Endodermal cell (in vitro differentiated cells): Measurements from ENCODE around the gene ARHGAP12. TPM values are rescaled to one million over a fixed set of nuclear protein-coding genes. Genes with fewer than 3 reads are reported as not detected.
A peak's percentile ranks its signal among the peaks of the same experiment; 100 is the strongest.

Experiments
- DNase-seq: peaks from one replicate; pipeline ENCODE4 v3.0.0-alpha.2; 2017
- H3K27ac ChIP-seq: 2 replicates; pipeline ENCODE4 v1.5.1; 2013; ENCODE audit warnings: mild to moderate bottlenecking, low read depth, low read length, moderate library complexity
- H3K27me3 ChIP-seq: 2 replicates; pipeline ENCODE4 v1.6.1; 2013; ENCODE audit warnings: mild to moderate bottlenecking, low read length, moderate library complexity; ENCODE audit not compliant: insufficient read depth, control insufficient read depth, poor library complexity, severe bottlenecking
- H3K36me3 ChIP-seq: 2 replicates; pipeline ENCODE4 v1.7.0; 2013; ENCODE audit warnings: mild to moderate bottlenecking, low read length, moderate library complexity; ENCODE audit not compliant: control insufficient read depth, insufficient read depth
- H3K4me1 ChIP-seq: one replicate; pipeline ENCODE4 v1.7.0; 2013; ENCODE audit warnings: low read length; ENCODE audit not compliant: control insufficient read depth, insufficient read depth
- H3K4me3 ChIP-seq: 2 replicates; pipeline ENCODE4 v1.5.1; 2013; ENCODE audit warnings: mild to moderate bottlenecking, low read length, moderate library complexity
- H3K9ac ChIP-seq: 2 replicates; pipeline ENCODE4 v1.6.1; 2013; ENCODE audit warnings: mild to moderate bottlenecking, low read length, moderate library complexity; ENCODE audit not compliant: poor library complexity, severe bottlenecking; ENCODE audit errors: extremely low read depth
- H3K9me3 ChIP-seq: 2 replicates; pipeline ENCODE4 v1.6.1; 2013; ENCODE audit warnings: mild to moderate bottlenecking, low read length, moderate library complexity; ENCODE audit not compliant: control insufficient read depth
- H3K27ac Mint-ChIP-seq: 2 replicates; pipeline ENCODE4 v1.8.0; 2020; ENCODE audit warnings: mixed read lengths
- H3K27me3 Mint-ChIP-seq: 2 replicates; pipeline ENCODE4 v1.8.0; 2021; ENCODE audit warnings: mild to moderate bottlenecking, mixed read lengths; ENCODE audit not compliant: insufficient read depth
- H3K36me3 Mint-ChIP-seq: 2 replicates; pipeline ENCODE4 v1.8.0; 2020; ENCODE audit warnings: low read depth, mixed read lengths
- H3K4me1 Mint-ChIP-seq: 2 replicates; pipeline ENCODE4 v1.8.0; 2020; ENCODE audit warnings: mixed read lengths
- H3K4me3 Mint-ChIP-seq: 2 replicates; pipeline ENCODE4 v1.8.0; 2020; ENCODE audit warnings: mild to moderate bottlenecking, moderate library complexity, mixed read lengths
- H3K9me3 Mint-ChIP-seq: 2 replicates; pipeline ENCODE4 v1.8.0; 2020; ENCODE audit warnings: mild to moderate bottlenecking, mixed read lengths
- CTCF ChIP-seq: fragments of 200-600 bp; sonication (generic); conservative IDR thresholded peaks from 2 replicates; pipeline ENCODE4 v1.5.0; 2021; ENCODE audit warnings: antibody characterized with exemption, mild to moderate bottlenecking
- WGBS, 2 experiments: methylation state at CpG; one replicate each; pipeline versions ENCODE4 v1.1.5 to v1.1.7; 2013; ENCODE audit warnings: missing lambda C conversion rate in 2 of 2, mixed read lengths in 1 of 2; ENCODE audit not compliant: insufficient coverage in 1 of 2, insufficient read length in 1 of 2; 5-methylcytosine and 5-hydroxymethylcytosine counted together
- total RNA-seq, 2 donors: library from RNA; stranded (reverse); fragmentation: NEBNext Ultra II Directional in 1 of 2; extraction: Animal tissue kit (Norgen Biotek cat#: 25700) in 1 of 2; gene quantifications; 2 replicates in 1 of 2; 3 replicates in 1 of 2; pipeline ENCODE4 v1.2.1, GENCODE V29; 2021

ARHGAP12 gene
- total RNA-seq, 2 donors from 2014 or later: 49.6 to 49.8 TPM

GRCh38 chr10:31757831-31758230, 170.8 kb downstream of the ARHGAP12 start:
- Histone ChIP-seq H3K27me3 (no peaks in the 10 kb centered on the region), H3K9me3 (peaks cover 5% of the 10 kb centered on the region), H3K9ac (no peak overlapping the region), H3K27ac (peak overlapping the region; percentile 45), H3K4me3 (no peak overlapping the region), H3K36me3 (no peaks in the 10 kb centered on the region), H3K4me1 (peaks cover 8% of the 10 kb centered on the region)
- peak overlapping the region; percentile 57 for H3K27ac Mint-ChIP-seq
- peaks cover 3% of the 10 kb centered on the region for H3K36me3 Mint-ChIP-seq
- peaks cover 3% of the 10 kb centered on the region for H3K9me3 Mint-ChIP-seq
- peaks cover 55% of the 10 kb centered on the region for H3K4me1 Mint-ChIP-seq
- peak overlapping the region; percentile 74 for H3K4me3 Mint-ChIP-seq
- TF ChIP-seq CTCF: no peak
- 92% methylated on average over 7 of the region's 7 CpGs for WGBS, 2 experiments
- H3K27me3 Mint-ChIP-seq: no peaks in the 10 kb centered on the region
- DNase-seq: peak; percentile 53

- H3K9me3 ChIP-seq: peaks cover under 1% of the 10 kb centered on the region
- H3K36me3 ChIP-seq: no peaks in the 10 kb centered on the region
- Mint-ChIP-seq H3K9me3 (no peaks in the 10 kb centered on the region), H3K36me3 (no peaks in the 10 kb centered on the region), H3K4me1 (peaks cover 51% of the 10 kb centered on the region), H3K27me3 (no peaks in the 10 kb centered on the region), H3K4me3 (no peak overlapping the region), H3K27ac (peak overlapping the region; percentile 57)
- DNase-seq: peak; percentile 72
- H3K27me3 ChIP-seq: no peaks in the 10 kb centered on the region
- TF ChIP-seq CTCF: no peak
- H3K4me1 ChIP-seq: peaks cover 8% of the 10 kb centered on the region
- no peak overlapping the region for H3K4me3 ChIP-seq
- WGBS, 2 experiments: 90 to 94% methylated on average over 3 to 9 of the region's 9 CpGs
- no peak overlapping the region for H3K9ac ChIP-seq
- no peak overlapping the region for H3K27ac ChIP-seq
Measured at GRCh38 chr10:31757386-31757791, 171.2 kb downstream of the ARHGAP12 start.

- no peaks in the 10 kb centered on the region for H3K27me3 Mint-ChIP-seq
- Histone ChIP-seq H3K27me3 (no peaks in the 10 kb centered on the region), H3K4me1 (peaks cover 8% of the 10 kb centered on the region), H3K9me3 (no peaks in the 10 kb centered on the region), H3K36me3 (no peaks in the 10 kb centered on the region), H3K9ac (no peak overlapping the region), H3K27ac (no peak overlapping the region), H3K4me3 (no peak overlapping the region)
- 87 to 91% methylated on average over 11 of the region's 11 CpGs for WGBS, 2 experiments
- no peak for TF ChIP-seq CTCF
- no peak overlapping the region for H3K27ac Mint-ChIP-seq
- no peaks in the 10 kb centered on the region for H3K36me3 Mint-ChIP-seq
- DNase-seq: no peak
- H3K4me1 Mint-ChIP-seq: peaks cover 50% of the 10 kb centered on the region
- no peak overlapping the region for H3K4me3 Mint-ChIP-seq
- H3K9me3 Mint-ChIP-seq: no peaks in the 10 kb centered on the region
Measured at GRCh38 chr10:31756729-31757110, 171.9 kb downstream of the ARHGAP12 start.
